M059J (cell line): ENCODE results near the gene EBF4. TPM values are rescaled to one million over a fixed set of nuclear protein-coding genes. Genes with fewer than 3 reads are reported as not detected.

Experiments
- total RNA-seq: library from RNA; depleted of rRNA; stranded (reverse); fragments of >200 nt; shearing (Covaris generic); gene quantifications from 2 replicates; pipeline ENCODE4 v1.2.3, GENCODE V29; 2014; rRNA removed

The EBF4 gene
- total RNA-seq, 1 experiment from 2014 or later, result 1.5 TPM

Other genes starting within 250 kb of the EBF4 start
- gene SNRPB, start 222.0 kb upstream of the EBF4 start, total RNA-seq, result 850 and 1,048 TPM in 2 replicates
- 10.1 and 16.4 TPM in 2 replicates for gene ZNF343, start 183.9 kb upstream of the EBF4 start, total RNA-seq
- not detected in 2 replicates for gene TMC2, start 156.2 kb upstream of the EBF4 start, total RNA-seq
- gene NOP56, start 40.1 kb upstream of the EBF4 start, total RNA-seq, result 120 and 163 TPM in 2 replicates
- 206 and 210 TPM in 2 replicates for gene IDH3B, start 28.6 kb upstream of the EBF4 start, total RNA-seq
- gene CPXM1, start 107.8 kb downstream of the EBF4 start, total RNA-seq, result 0.15 and 0.42 TPM in 2 replicates
- gene C20orf141, start 122.2 kb downstream of the EBF4 start, total RNA-seq, result not detected in 2 replicates
- gene TMEM239, start 123.6 kb downstream of the EBF4 start, total RNA-seq, result not detected in 2 replicates
- 15.6 and 38.5 TPM in 2 replicates for gene PCED1A, start 147.9 kb downstream of the EBF4 start, total RNA-seq
- 42.4 and 56.7 TPM in 2 replicates for gene VPS16, start 148.0 kb downstream of the EBF4 start, total RNA-seq
- gene PTPRA, start 180.7 kb downstream of the EBF4 start, total RNA-seq, result 50.2 and 55.2 TPM in 2 replicates